GM21576 (cell line): ENCODE measurements around the gene TMEM109.

Source experiments
- ATAC-seq: cut with Tn5 transposase; IDR thresholded peaks from one replicate; pipeline ENCODE4 v1.9.1; 2021; ENCODE audit warnings: mild to moderate bottlenecking, moderate library complexity; ENCODE audit not compliant: unreplicated experiment

The TMEM109 gene

GRCh38 chr11:60939301-60939700, 25.3 kb downstream of the TMEM109 start:
- no peak for ATAC-seq

- ATAC-seq = no peak
Observed at GRCh38 chr11:60939855-60940254, 25.9 kb downstream of the TMEM109 start.

GRCh38 chr11:60941371-60942119, 27.6 kb downstream of the TMEM109 start:
- ATAC-seq = no peak

- ATAC-seq = no peak
Observed at GRCh38 chr11:60942219-60942618, 28.3 kb downstream of the TMEM109 start.

- ATAC-seq = no peak
Observed at GRCh38 chr11:60942970-60943565, 29.1 kb downstream of the TMEM109 start.

GRCh38 chr11:60944490-60945294, 30.7 kb downstream of the TMEM109 start:
- no peak for ATAC-seq

- no peak for ATAC-seq
Observed at GRCh38 chr11:60945295-60945667, 31.3 kb downstream of the TMEM109 start.

- ATAC-seq = no peak
Observed at GRCh38 chr11:60946601-60947264, 32.8 kb downstream of the TMEM109 start.

- ATAC-seq = no peak
Observed at GRCh38 chr11:60947700-60948099, 33.7 kb downstream of the TMEM109 start.

- no peak for ATAC-seq
Observed at GRCh38 chr11:60948250-60948649, 34.3 kb downstream of the TMEM109 start.

GRCh38 chr11:60950024-60950423, 36.1 kb downstream of the TMEM109 start:
- no peak for ATAC-seq

- ATAC-seq = no peak
Observed at GRCh38 chr11:60950933-60951605, 37.1 kb downstream of the TMEM109 start.

- ATAC-seq = no peak
Observed at GRCh38 chr11:60951606-60951903, 37.6 kb downstream of the TMEM109 start.

- ATAC-seq = peak; percentile 78
Observed at GRCh38 chr11:60951904-60952741, 38.2 kb downstream of the TMEM109 start, which contains the start of gene SLC15A3. Gene SLC15A3, minus strand, starts transcription at chr11:60952176. Its CDS starts 625 bp downstream, at chr11:60951551.

- no peak for ATAC-seq
Observed at GRCh38 chr11:60952742-60953170, 38.8 kb downstream of the TMEM109 start.

- no peak for ATAC-seq
Observed at GRCh38 chr11:60953781-60954180, 39.8 kb downstream of the TMEM109 start.

- no peak for ATAC-seq
Observed at GRCh38 chr11:60954421-60954820, 40.5 kb downstream of the TMEM109 start.

GRCh38 chr11:60955571-60955970, 41.6 kb downstream of the TMEM109 start:
- ATAC-seq = no peak

- ATAC-seq = no peak
Observed at GRCh38 chr11:60957188-60957587, 43.2 kb downstream of the TMEM109 start.

- no peak for ATAC-seq
Observed at GRCh38 chr11:60959431-60959830, 45.5 kb downstream of the TMEM109 start.
